ENCODE data around the gene ZNF81. TPM values are rescaled to one million over a fixed set of nuclear protein-coding genes. Genes with fewer than 3 reads are reported as not detected.

ZNF81 gene
- total RNA-seq, 1 experiment from 2014 or later: 4.8 TPM

GRCh38 chrX:47808904-47809788, 27.6 kb upstream of the ZNF81 start:
- no TSS peak for BruUV-seq (replicated peaks)
- Histone ChIP-seq H3K4me1 (ENCODE audit: control insufficient read depth in 1 of 2, insufficient read depth in 2 of 2, low read length in 2 of 2) (no peaks in the 10 kb centered on the region), H3K9me3 (ENCODE audit: control insufficient read depth in 1 of 2, insufficient read depth in 1 of 2, low read depth in 1 of 2, low read length in 2 of 2) (no peaks in the 10 kb centered on the region), H3K4me2 (ENCODE audit: low read length) (no peak overlapping the region), H3K4me3 (replicated peaks in 1 of 2; ENCODE audit: low read depth in 1 of 2, low read length in 2 of 2) (no peak overlapping the region), H3K27ac (ENCODE audit: low read depth, low read length) (no peak overlapping the region), H3K27me3 (ENCODE audit: insufficient read depth, low read length) (no peaks in the 10 kb centered on the region), H3K36me3 (ENCODE audit: control insufficient read depth in 1 of 2, insufficient read depth in 2 of 2, low read length in 2 of 2) (no peaks in the 10 kb centered on the region), H3K9ac (ENCODE audit: low read length) (no peak overlapping the region), H2AFZ (ENCODE audit: low read depth, low read length, poor library complexity, severe bottlenecking) (no peak overlapping the region), H3K9me2 (ENCODE audit: insufficient read depth) (no peaks in the 10 kb centered on the region), H3K79me2 (ENCODE audit: insufficient read depth, low read length) (no peaks in the 10 kb centered on the region), H4K20me1 (ENCODE audit: insufficient read depth) (no peaks in the 10 kb centered on the region)
- ChIA-PET POLR2A (no interaction called here), RAD21 (ENCODE audit: low non-redundant PET in 1 of 2, low total read pairs in 2 of 2, uncharacterized antibody in 2 of 2, unreplicated experiment in 2 of 2) (no interaction called here), CTCF (no interaction called here)
- TF ChIP-seq POLR2A (IDR thresholded peaks at IDR 0.05; ENCODE audit: borderline replicate concordance, extremely low read depth, insufficient read depth, insufficient read length): no peak
- TF ChIP-seq REST (IDR thresholded peaks at IDR 0.05; ENCODE audit: low read depth): no peak
- no peak for TF ChIP-seq SRF (IDR thresholded peaks at IDR 0.05; ENCODE audit: low read depth)
- TF ChIP-seq SIN3A (IDR thresholded peaks at IDR 0.05; ENCODE audit: low read depth): no peak
- TF ChIP-seq MAX (IDR thresholded peaks at IDR 0.05): no peak
- TF ChIP-seq ATF3 (IDR thresholded peaks at IDR 0.05): no peak
- TF ChIP-seq EZH2phosphoT487 (IDR thresholded peaks at IDR 0.05; ENCODE audit: borderline replicate concordance): no peak
- no peak for TF ChIP-seq JUND (IDR thresholded peaks at IDR 0.05)
- TF ChIP-seq CEBPB (IDR thresholded peaks at IDR 0.05; ENCODE audit: low read depth): no peak
- TF ChIP-seq SP1 (IDR thresholded peaks at IDR 0.05; ENCODE audit: low read depth): no peak
- no peak for TF ChIP-seq RAD21 (IDR thresholded peaks at IDR 0.05; ENCODE audit: low read depth)
- no peak for TF ChIP-seq ELF1 (IDR thresholded peaks at IDR 0.05; ENCODE audit: borderline replicate concordance, low read depth)
- TF ChIP-seq TCF7L2 (IDR thresholded peaks at IDR 0.05; ENCODE audit: borderline replicate concordance, extremely low read depth, insufficient read depth, insufficient read length): no peak
- no peak for ATAC-seq
- DNase-seq (ENCODE audit: low read depth, low spot score): no peak
- intact Hi-C loops (cut with micrococcal nuclease): no loop called here

All from HCT116 (cell line).